HepG2 (cell line): ENCODE data around the gene SMC1B. TPM values are rescaled to one million over a fixed set of nuclear protein-coding genes. Genes with fewer than 3 reads are reported as not detected.

ENCODE experiments used
- ATAC-seq: fragments of 200-7000 bp; cut with Tn5 transposase; 3 replicates; pipeline ENCODE4 v1.9.1; 2020; ENCODE audit warnings: mild to moderate bottlenecking, moderate library complexity
- BruUV-seq: library from RNA; stranded (reverse); fragments of 400-500 nt; replicated peaks from 2 replicates; lab custom pipeline; 2021; lab: Mats Ljungman, UMichigan
- CTCF ChIA-PET: fragments of 300-600 bp; formaldehyde crosslinking; extraction: SDS; loops from one replicate; lab custom pipeline; 2021; ENCODE audit warnings: low total read pairs, inconsistent platforms, low intra/inter-chr PET ratio; lab: Yijun Ruan, JAX
- POLR2A ChIA-PET: fragments of 350-600 bp; sonication (Branson Sonifier 250); formaldehyde crosslinking; loops from one replicate; lab custom pipeline; 2020; ENCODE audit warnings: antibody characterized with exemption, inconsistent platforms; lab: Yijun Ruan, JAX
- DNase-seq: peaks from one replicate; pipeline ENCODE4 v3.0.0-alpha.2; 2015; ENCODE audit warnings: low spot score
- FAIRE-seq: peaks from 3 replicates; lab custom pipeline; 2011; peaks lifted over from hg19 to GRCh38; lab: Jason Lieb, UNC
- H2AFZ ChIP-seq: one replicate; pipeline ENCODE4 v1.6.1; 2011; ENCODE audit warnings: low read length, inconsistent platforms
- H3K27ac ChIP-seq: fragments of 300-600 bp; 3 replicates; pipeline ENCODE4 v1.8.0; 2011; ENCODE audit warnings: mixed run types, mild to moderate bottlenecking, mixed read lengths, low read length, inconsistent platforms; ENCODE audit not compliant: insufficient read depth; ENCODE audit errors: extremely low read length
- H3K27me3 ChIP-seq, 2 experiments: fragments of 200-600 bp in 1 of 2; 2 replicates in 1 of 2; 3 replicates in 1 of 2; pipeline versions ENCODE4 v1.6.0 to v1.8.0; 2011; ENCODE audit warnings: low read length in 2 of 2, mild to moderate bottlenecking in 2 of 2, moderate library complexity in 2 of 2, inconsistent platforms in 1 of 2; ENCODE audit not compliant: insufficient read depth in 2 of 2, control insufficient read depth in 1 of 2
- H3K36me3 ChIP-seq, 2 experiments: fragments of 200-600 bp in 1 of 2; replicated peaks in 1 of 2; 2 replicates in 1 of 2; 3 replicates in 1 of 2; pipeline versions ENCODE4 v1.5.1 to v1.8.0; 2011; ENCODE audit warnings: low read length in 2 of 2, inconsistent platforms in 1 of 2; ENCODE audit not compliant: insufficient read depth in 2 of 2, control insufficient read depth in 1 of 2
- H3K4me1 ChIP-seq: 2 replicates; pipeline ENCODE4 v1.5.1; 2012; ENCODE audit warnings: low read length, inconsistent platforms; ENCODE audit not compliant: insufficient read depth
- H3K4me2 ChIP-seq: 2 replicates; pipeline ENCODE4 v1.6.0; 2011; ENCODE audit warnings: low read depth, low read length, inconsistent platforms
- H3K4me3 ChIP-seq, 3 experiments: fragments of 200-600 bp in 1 of 3; sonication (generic), shearing (Covaris generic) in 1 of 3; replicated peaks in 1 of 3; 2 replicates each; pipeline ENCODE4 v1.5.1; 2011 to 2016; ENCODE audit warnings: low read length in 3 of 3, inconsistent platforms in 2 of 3, low read depth in 2 of 3, mild to moderate bottlenecking in 2 of 3, control low read depth in 1 of 3, mixed read lengths in 1 of 3; ENCODE audit not compliant: insufficient read depth in 1 of 3
- H3K79me2 ChIP-seq: one replicate; pipeline ENCODE4 v1.6.1; 2011; ENCODE audit warnings: low read length, inconsistent platforms; ENCODE audit not compliant: insufficient read depth
- H3K9ac ChIP-seq: 2 replicates; pipeline ENCODE4 v1.6.0; 2011; ENCODE audit warnings: mild to moderate bottlenecking, low read depth, low read length, inconsistent platforms; ENCODE audit not compliant: insufficient read depth
- H3K9me3 ChIP-seq: 2 replicates; pipeline ENCODE4 v1.5.1; 2012; ENCODE audit warnings: mild to moderate bottlenecking, low read length
- H4K20me1 ChIP-seq: 2 replicates; pipeline ENCODE4 v1.6.0; 2011; ENCODE audit warnings: inconsistent platforms, mild to moderate bottlenecking, low read length, moderate library complexity; ENCODE audit not compliant: insufficient read depth
- ATF4 ChIP-seq, 2 experiments: fragments of 450-650 bp in 1 of 2; sonication (generic) in 1 of 2; formaldehyde crosslinking; IDR thresholded peaks; 2 replicates each; pipeline versions ENCODE4 v1.5.0 to v1.8.0; 2020 to 2022; ENCODE audit warnings: mild to moderate bottlenecking in 1 of 2, missing genetic modification reagents in 1 of 2
- ATF7-NPFF ChIP-seq: sonication (generic); formaldehyde crosslinking; IDR thresholded peaks from 2 replicates; pipeline ENCODE4 v1.8.1; 2023; ENCODE audit warnings: mild to moderate bottlenecking, low read depth, missing genetic modification reagents, moderate library complexity
- CEBPB ChIP-seq: IDR thresholded peaks from 2 replicates; pipeline ENCODE4 v1.6.1; 2011; ENCODE audit warnings: low read depth, low read length, improper control_type of control experiment, borderline replicate concordance
- CEBPG ChIP-seq: IDR thresholded peaks from 2 replicates; pipeline ENCODE4 v1.6.1; 2016
- ELF1 ChIP-seq: sonication (generic); formaldehyde crosslinking; IDR thresholded peaks from 2 replicates; pipeline ENCODE4 v1.4.0; 2020; ENCODE audit warnings: missing genetic modification reagents
- FOXP4 ChIP-seq: sonication (generic); formaldehyde crosslinking; IDR thresholded peaks from 2 replicates; pipeline ENCODE4 v1.4.0; 2020; ENCODE audit warnings: missing genetic modification reagents
- HOXD1 ChIP-seq: sonication (generic); formaldehyde crosslinking; IDR thresholded peaks from 2 replicates; pipeline ENCODE4 v1.5.0; 2020; ENCODE audit warnings: missing genetic modification reagents
- ISL2 ChIP-seq: sonication (generic); formaldehyde crosslinking; IDR thresholded peaks from 2 replicates; pipeline ENCODE4 v1.5.0; 2020; ENCODE audit warnings: missing genetic modification reagents
- NAIF1 ChIP-seq: sonication (generic); formaldehyde crosslinking; IDR thresholded peaks from 2 replicates; pipeline ENCODE4 v1.5.0; 2020; ENCODE audit warnings: mild to moderate bottlenecking, missing genetic modification reagents, borderline replicate concordance
- REL ChIP-seq: sonication (generic); formaldehyde crosslinking; conservative IDR thresholded peaks from 2 replicates; pipeline ENCODE4 v1.8.0; 2022; ENCODE audit warnings: mild to moderate bottlenecking, missing genetic modification reagents, moderate library complexity
- ZC3H4 ChIP-seq: sonication (generic); formaldehyde crosslinking; IDR thresholded peaks from 2 replicates; pipeline ENCODE4 v1.4.0; 2020; ENCODE audit warnings: missing genetic modification reagents, borderline replicate concordance
- ZFX ChIP-seq: sonication (generic); formaldehyde crosslinking; IDR thresholded peaks from 2 replicates; pipeline ENCODE4 v1.4.0; 2020; ENCODE audit warnings: mild to moderate bottlenecking, low read depth, missing genetic modification reagents, moderate library complexity
- ZNF101 ChIP-seq: sonication (generic); formaldehyde crosslinking; IDR thresholded peaks from 2 replicates; pipeline ENCODE4 v1.4.0; 2020; ENCODE audit warnings: mild to moderate bottlenecking, low read depth, missing genetic modification reagents, borderline replicate concordance
- ZNF3 ChIP-seq: IDR thresholded peaks from 2 replicates; pipeline ENCODE4 v1.7.0; 2017; ENCODE audit warnings: inconsistent platforms
- ZNF672 ChIP-seq: sonication (generic); formaldehyde crosslinking; IDR thresholded peaks from 2 replicates; pipeline ENCODE4 v1.8.1; 2022; ENCODE audit warnings: missing genetic modification reagents
- ZNF678 ChIP-seq: sonication (generic); formaldehyde crosslinking; IDR thresholded peaks from 2 replicates; pipeline ENCODE4 v1.4.0; 2020; ENCODE audit warnings: mild to moderate bottlenecking, missing genetic modification reagents
- ZNF780A ChIP-seq: sonication (generic); formaldehyde crosslinking; IDR thresholded peaks from 2 replicates; pipeline ENCODE4 v1.8.0; 2022; ENCODE audit warnings: mild to moderate bottlenecking, missing genetic modification reagents, moderate library complexity
- ZNF782 ChIP-seq: sonication (generic); formaldehyde crosslinking; IDR thresholded peaks from 2 replicates; pipeline ENCODE4 v1.4.0; 2020; ENCODE audit warnings: missing genetic modification reagents, mild to moderate bottlenecking, borderline replicate concordance
- ZSCAN21 ChIP-seq: sonication (generic); formaldehyde crosslinking; IDR thresholded peaks from 2 replicates; pipeline ENCODE4 v1.8.0; 2022; ENCODE audit warnings: mild to moderate bottlenecking, missing genetic modification reagents, moderate library complexity, borderline replicate concordance
- WGBS: methylation state at CpG from one replicate; pipeline ENCODE4 v1.1.6; 2017; ENCODE audit warnings: low lambda C conversion rate; 5-methylcytosine and 5-hydroxymethylcytosine counted together
- in situ Hi-C: cut with HindIII; loops from 2 replicates; pipeline ENCODE4 v1.10.0; 2017; ENCODE audit warnings: low pct_unique_long_range_greater_than_20kb; ENCODE audit not compliant: extremely low pct_ligation_motif_present
- intact Hi-C: fragments of 100-400 bp; cut with micrococcal nuclease; formaldehyde crosslinking; loops from one replicate; pipeline ENCODE4 v1.10.0; 2022; ENCODE audit not compliant: unreplicated experiment
- polyA plus RNA-seq, 8 experiments: library from polyadenylated mRNA; depleted of rRNA in 3 of 8; stranded (reverse) in 7 of 8; unstranded in 1 of 8; fragments of >200 nt; fragmentation: Illumina TruSeq in 4 of 8; extraction: Trizol in 4 of 8; gene quantifications; 2 replicates each; pipeline versions ENCODE4 v1.2.1 to v1.2.3, GENCODE V29; 2011 to 2016; ENCODE audit warnings: low read depth in 4 of 8, missing spikeins in 1 of 8, mixed read lengths in 1 of 8; ENCODE audit not compliant: insufficient read depth in 1 of 8
- total RNA-seq, 5 experiments: library from RNA; depleted of rRNA; stranded (reverse); fragments of >200 nt; fragmentation: Illumina TruSeq; extraction: Trizol; gene quantifications; 2 replicates each; pipeline ENCODE4 v1.2.3, GENCODE V29; 2016; ENCODE audit warnings: low read depth in 1 of 5

SMC1B gene
- total and polyA plus RNA-seq, 2 of the 13 experiments (the other 11 are each of a cell fraction or from before 2014, with no cell fraction given) = not detected

DNA sequence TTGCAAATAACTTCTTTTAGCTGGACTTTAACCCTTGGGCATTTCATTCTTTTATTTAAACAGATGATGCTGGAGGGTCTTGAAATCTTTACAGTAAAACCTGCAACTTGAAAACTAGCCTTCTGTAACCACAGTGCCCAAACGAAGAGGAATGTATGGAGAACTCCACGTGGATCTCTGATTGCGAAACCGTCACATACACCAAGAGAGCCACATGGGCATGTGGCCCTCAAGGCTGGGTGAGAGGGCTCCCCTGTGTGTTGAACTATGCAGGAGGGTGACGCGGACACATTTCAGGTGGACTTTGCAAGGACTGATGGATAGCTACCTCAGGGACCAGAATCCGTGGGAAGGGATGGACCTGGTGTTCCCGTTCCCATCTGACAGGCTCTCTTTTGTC lies 73.1 kb downstream of the SMC1B start:
- TF ChIP-seq REL (CRISPR knock-in tag) = no peak
- no peak for TF ChIP-seq ZNF780A (CRISPR knock-in tag)
- TF ChIP-seq ATF7-NPFF (CRISPR knock-in tag) = no peak
- peak; percentile 85 for TF ChIP-seq CEBPB
- no peak for TF ChIP-seq ZNF672
- TF ChIP-seq ZNF3 (CRISPR knock-in tag) = no peak
- TF ChIP-seq FOXP4 (CRISPR knock-in tag) = no peak
- peak; percentile 71 for TF ChIP-seq CEBPG (CRISPR knock-in tag)
- H3K36me3 ChIP-seq = peaks cover 7 to 56% of the 10 kb centered on the region in 2 experiments
- ATAC-seq = no peak
- POLR2A ChIA-PET = no interaction called here
- H3K79me2 ChIP-seq = no peaks in the 10 kb centered on the region
- no peak overlapping the region for H3K27ac ChIP-seq
- WGBS = 74% methylated on average over 8 of the region's 8 CpGs
- DNase-seq = no peak
- CTCF ChIA-PET = no interaction called here
- no peaks in the 10 kb centered on the region for H3K9me3 ChIP-seq
- no peak overlapping the region for H2AFZ ChIP-seq
- H4K20me1 ChIP-seq = no peaks in the 10 kb centered on the region
- in situ Hi-C loops = no loop called here
- no peak overlapping the region for H3K4me2 ChIP-seq
- H3K9ac ChIP-seq = no peak overlapping the region
- H3K27me3 ChIP-seq = no peaks in the 10 kb centered on the region
- intact Hi-C loops = no loop called here
- no peak overlapping the region for H3K4me3 ChIP-seq
- no TSS peak for BruUV-seq
- 0 out of 2 replicates have a peak, but pooled peaks cover 6% of the 10 kb centered on the region for H3K4me1 ChIP-seq
- FAIRE-seq = no peak

DNA sequence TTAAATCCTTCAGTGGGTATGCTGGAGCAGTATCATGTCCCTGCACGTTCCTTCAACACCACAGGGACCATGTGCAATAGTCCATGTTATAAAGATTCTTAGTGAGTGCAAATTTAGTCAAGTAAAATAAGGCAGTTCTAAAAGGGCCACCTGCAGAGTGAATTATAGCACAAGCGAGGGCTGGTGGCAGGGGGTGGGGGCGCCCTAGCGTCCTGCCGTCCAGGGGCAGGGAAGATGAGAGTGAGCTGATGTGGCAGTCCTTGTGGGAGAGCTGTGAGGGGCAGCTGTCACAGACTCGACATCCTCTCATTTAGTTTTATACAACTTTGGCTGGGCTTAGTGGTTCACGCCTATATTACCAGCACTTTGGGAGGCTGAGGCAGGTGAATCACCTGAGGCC lies 74.6 kb downstream of the SMC1B start:
- Histone ChIP-seq H2AFZ (no peak overlapping the region), H3K9ac (no peak overlapping the region), H3K27me3 (no peaks in the 10 kb centered on the region), H3K4me2 (no peak overlapping the region), H3K27ac (no peak overlapping the region), H3K4me1 (0 out of 2 replicates have a peak, but pooled peaks cover 6% of the 10 kb centered on the region), H3K79me2 (no peaks in the 10 kb centered on the region), H3K4me3 (no peak overlapping the region), H4K20me1 (no peaks in the 10 kb centered on the region), H3K36me3 (peaks cover 11 to 71% of the 10 kb centered on the region in 2 experiments), H3K9me3 (no peaks in the 10 kb centered on the region)
- BruUV-seq = no TSS peak
- intact Hi-C loops (no loop called here), in situ Hi-C loops (no loop called here)
- WGBS = 94% methylated on average over 7 of the region's 7 CpGs
- CTCF ChIA-PET = no interaction called here
- POLR2A ChIA-PET = no interaction called here
- FAIRE-seq (no peak), DNase-seq (no peak), ATAC-seq (no peak)
- no peak for TF ChIP-seq ZC3H4 (CRISPR knock-in tag)
- TF ChIP-seq ZFX (CRISPR knock-in tag) = no peak
- TF ChIP-seq ZNF678 (CRISPR knock-in tag) = no peak
- TF ChIP-seq NAIF1 (CRISPR knock-in tag) = no peak
- no peak for TF ChIP-seq ZNF782 (CRISPR knock-in tag)
- no peak for TF ChIP-seq ELF1 (CRISPR knock-in tag)
- no peak for TF ChIP-seq ZSCAN21 (CRISPR knock-in tag)
- TF ChIP-seq ISL2 (CRISPR knock-in tag) = no peak
- TF ChIP-seq HOXD1 (CRISPR knock-in tag) = no peak
- TF ChIP-seq ATF4 (CRISPR knock-in tag; IDR thresholded peaks at IDR 0.05) = no peak
- TF ChIP-seq ZNF101 (CRISPR knock-in tag) = no peak
